ENCODE measurements around the gene GORASP1.

The GORASP1 gene

DNA sequence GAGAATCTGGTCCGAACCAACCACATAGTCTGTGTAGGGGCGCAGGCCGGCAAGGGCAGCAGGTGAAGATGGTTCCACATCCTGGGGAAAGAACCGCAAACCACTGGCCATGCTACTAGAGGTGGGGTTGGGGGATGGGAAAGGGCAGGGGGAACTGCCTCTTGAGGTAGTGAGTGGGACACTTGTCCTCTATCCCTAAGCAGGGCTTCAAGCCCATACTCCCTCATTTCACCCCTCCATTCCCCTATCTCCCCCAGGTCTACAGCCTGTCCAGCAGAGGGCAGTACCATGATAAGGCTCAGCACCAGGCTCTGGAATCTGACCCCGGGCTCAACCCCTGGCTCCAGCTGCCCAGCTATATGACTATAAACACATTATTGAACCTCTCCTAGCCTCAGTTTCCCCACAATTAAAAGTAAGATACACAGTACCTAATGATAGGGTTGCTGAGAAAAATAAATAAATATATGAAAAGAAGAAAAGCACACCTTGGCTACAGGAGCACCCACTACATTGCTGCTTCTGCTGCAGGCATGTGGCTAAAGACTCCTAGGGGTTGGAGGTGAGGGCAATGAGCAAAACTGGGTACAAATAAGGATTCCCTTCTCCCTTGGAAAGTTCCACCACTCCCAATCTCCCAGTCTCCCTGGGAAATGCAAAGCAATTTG lies 6.3 kb downstream of the GORASP1 start:
- peak; percentile 1 for DNase-seq

DNA sequence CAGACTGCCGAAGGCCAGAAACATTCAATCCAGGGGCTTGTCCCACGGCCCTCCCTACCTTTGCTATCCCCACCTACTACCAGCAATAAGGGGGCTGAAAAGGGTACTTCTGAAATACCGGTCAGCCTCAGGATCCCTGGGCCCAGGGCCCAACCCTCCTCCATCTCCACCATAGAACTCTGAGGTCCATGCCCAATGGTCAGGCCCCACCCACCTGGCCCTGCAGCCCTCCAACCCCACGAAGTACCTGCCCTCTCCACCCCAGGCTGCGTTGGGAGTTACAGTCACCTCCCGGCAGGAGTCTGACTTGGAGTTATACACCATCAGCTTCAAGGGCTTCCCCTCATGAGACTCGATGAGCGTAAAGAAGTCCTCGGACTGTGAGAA lies 6.9 kb downstream of the GORASP1 start:
- DNase-seq, result no peak

DNA sequence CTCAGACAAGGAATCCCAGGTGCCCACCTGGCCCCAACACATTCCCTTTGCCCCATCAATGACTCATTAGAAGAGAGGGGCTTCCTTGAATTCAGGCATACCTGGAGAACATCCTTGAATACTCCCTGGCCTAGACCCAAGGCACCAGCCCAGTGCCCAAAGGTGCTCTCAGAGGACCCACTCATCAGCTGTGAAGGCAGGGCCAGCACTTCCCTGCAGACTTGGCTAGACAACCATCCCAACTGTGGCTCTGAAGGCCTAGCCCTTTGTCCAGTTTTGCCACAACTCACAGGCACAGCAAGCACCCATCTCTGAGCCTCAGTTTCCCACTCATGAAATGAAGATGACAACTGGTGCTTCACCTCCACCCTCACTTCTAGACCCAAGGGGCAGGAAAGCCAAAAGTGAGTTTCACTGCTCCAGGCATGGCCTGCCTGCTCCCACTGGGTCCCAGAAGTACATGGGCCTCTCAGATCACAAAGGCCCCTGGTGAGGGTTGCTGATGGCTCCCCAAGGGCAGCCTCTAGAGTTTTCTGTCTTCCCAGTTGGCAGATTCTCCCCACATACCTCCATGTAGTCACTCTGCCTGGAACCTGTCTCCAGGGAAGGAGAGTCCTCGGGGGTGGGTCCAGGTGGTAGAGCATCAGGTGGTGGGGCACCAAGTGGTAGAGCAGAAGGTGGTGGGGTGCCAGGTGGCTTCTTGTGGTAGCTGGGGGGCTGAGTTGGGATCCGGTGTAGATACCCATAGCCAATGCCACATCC lies 7.5 kb downstream of the GORASP1 start:
- no peak for DNase-seq

DNA sequence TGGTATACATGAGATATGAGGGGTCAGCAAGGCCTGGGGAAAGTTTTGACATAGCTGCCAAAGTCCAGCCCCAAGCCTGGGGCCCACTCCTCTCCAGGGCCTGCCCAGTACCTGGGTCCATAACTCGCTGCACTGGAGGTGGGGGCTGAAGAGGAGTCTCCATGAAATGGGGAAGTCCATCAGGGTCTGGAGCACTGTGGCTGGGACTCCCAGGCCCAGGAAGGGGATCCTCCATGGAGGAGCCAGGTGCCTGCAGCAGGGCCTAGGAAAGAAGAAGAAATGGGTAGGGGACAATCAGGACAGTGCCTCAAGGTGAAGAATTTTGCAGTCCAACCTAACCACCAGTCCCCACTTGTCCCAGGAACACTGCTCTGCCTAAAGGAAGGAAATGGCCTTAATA lies 8.2 kb downstream of the GORASP1 start:
- no peak for DNase-seq

DNA sequence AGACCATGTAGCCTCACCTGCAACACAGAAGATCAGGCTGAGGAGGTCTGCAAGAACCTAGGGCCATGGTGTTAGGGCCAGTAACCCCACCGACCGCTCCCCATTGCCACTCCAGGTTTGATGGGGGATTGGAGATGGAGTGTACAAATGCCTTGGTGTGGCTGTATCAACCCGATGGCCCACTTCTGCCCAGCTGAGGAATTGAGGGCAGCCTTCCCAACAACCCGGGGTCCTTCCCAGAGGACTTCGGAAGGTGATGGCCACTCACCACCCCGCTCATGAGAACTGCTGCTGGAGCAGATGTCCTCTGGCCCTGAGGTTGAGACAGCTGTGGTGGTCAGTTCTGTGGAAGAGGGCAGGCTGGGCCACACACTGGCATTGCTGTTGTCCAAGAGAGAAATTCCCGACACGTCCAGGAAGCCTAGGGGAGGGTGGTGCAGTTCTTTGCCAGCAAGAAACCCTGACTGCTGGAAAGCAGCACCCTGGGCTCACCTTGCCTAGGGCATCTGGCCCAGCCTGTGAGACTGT lies 8.9 kb downstream of the GORASP1 start:
- DNase-seq, result no peak

DNA sequence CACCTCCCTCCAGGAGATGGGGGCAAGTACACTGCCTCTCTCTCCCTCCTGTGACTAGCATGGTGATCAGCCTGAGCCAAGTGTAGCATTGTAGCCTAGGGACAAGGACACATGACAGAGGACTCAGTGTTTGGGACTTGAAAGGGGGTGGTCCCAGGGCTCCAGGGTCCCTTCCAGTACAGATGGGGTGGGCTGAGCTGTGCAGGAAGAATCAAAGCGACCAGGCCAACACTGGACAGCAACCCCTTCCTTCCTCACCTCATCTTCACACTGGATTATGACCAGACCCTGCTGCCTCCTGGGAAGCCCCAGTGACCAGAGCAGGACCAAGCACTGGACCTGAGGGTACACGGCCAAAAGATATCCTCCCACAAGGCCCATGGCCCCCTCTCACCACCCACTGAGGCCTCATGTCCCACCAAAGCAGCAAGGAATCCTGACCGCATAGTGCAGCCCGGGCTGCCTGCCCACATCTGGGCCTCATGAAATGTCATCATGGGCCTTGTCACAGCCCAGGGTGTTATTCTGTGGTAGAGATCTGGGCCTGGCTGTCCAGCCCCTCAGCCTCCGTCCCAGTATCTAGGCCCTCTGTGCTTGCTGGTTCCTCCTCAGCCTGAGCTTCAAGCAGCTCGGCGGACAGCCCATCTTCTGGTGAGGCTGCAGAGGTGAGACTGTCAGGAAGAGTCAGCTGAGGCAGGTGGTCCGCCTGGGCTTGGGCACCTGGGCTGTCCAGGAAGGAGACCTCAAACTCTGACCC lies 9.5 kb downstream of the GORASP1 start:
- DNase-seq, result no peak

DNA sequence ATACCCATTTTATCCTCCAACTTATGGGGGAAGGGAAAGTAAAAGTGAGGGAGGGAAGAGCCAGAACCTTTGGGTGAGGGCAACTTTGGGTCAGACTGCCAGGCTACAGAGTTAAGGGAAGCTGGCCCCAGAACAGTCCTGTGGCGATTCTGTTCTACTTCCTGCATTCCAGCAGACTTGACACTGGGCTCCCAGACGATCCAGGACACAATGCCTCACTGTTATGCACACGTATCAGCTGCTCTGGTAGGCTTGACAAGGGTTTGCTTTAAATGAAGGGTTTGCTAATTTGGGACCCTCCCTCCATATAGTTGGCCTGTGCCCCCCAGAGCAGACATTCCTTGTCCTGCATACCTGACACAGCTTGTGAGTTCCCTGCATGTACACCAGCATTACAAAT lies 10.7 kb downstream of the GORASP1 start:
- no peak for DNase-seq

DNA sequence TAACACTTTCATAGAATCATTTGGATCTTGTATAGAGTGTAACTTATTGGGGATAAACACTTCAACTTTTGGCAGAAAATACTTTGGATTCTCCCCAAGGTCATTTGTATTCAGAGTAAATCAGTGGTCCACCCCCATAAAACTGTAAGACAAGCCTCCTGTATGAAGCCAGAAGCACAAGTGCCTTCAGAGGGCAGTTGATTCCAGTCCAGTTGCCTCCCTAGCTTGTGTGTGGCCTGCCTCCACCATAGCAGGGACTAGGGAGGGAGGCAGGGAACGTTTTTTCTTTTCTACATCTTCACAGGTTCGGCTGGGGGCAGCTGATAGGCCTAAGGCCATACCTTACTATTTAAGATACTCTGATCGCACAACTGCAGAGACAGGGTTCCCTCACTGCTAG lies 11.6 kb downstream of the GORASP1 start:
- DNase-seq, result no peak

DNA sequence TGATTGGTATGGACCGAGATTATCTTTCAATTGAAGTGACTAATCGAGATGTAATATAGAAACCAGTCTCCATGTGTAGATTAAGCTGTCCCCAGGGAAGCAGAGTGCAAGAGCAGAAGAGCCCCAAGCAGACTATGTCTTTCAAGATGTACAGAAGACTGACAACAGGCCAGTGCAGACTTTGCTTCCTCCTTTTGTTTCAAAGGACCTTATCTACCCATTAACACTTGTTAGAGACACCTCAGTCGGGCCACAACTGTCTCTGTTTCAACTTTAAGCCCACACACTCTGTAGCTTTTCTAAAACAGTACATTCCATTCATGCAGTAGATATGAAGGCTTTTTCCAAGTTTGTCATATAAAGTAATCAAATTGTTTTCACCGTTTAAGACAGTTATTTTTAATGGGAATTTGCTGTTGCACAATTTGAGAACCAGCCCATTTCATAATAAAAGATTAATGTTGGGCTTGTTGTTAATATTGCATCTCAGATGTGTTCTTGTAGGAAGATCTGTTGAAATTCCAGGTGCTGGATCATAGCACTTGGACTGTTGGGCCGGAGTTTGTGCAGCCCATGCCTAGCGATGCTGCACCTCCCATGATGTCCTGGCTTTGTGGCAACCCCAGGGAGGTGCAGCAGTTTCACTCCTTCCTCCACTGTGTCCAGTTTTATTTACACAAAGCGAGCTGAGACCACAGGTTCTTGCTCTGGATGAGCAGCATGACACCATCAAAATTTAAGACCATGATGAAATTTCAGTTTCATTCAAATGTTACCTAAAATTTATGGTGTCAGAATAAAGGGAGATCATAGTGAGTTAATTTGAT lies 12.4 kb downstream of the GORASP1 start:
- no peak for DNase-seq

DNA sequence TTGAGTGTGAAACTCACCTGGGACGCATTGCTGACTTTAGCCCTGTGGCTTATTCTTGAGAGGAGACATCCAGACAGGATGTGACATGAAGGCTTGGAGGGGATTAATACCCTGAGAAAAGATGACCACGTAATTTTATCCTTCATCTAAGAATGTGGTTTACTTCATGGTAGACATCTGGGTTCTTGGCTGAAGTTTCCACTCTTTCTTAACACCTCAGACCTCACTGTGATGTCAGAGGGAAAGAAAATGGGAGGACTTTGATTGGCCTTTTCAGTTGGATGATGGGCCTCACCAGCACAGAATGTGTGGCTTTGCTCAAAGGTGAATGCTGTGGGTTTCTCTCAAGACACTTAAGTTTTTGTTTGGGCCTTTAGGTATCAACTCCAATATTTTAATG lies 16.5 kb downstream of the GORASP1 start:
- no peak for DNase-seq

DNA sequence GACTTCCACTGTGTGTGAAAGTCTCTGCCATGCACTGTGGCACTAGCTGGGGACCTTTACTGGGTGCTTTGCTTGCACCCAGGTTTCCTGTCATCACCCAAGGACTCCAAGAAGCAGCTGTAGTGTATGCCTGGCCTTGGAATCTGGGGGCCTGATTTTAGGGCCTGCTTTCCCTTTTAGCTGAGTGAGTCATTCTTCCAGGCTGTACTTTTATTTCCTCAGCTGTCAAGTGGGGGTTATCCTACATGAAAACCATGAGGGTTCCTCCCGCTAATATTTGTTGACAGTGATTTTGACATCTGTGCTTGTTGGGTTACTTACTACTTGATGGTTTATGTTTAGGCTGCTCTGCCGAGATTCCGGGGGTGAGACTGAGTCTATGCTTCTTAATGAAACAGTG lies 18.5 kb downstream of the GORASP1 start:
- DNase-seq, result no peak

DNA sequence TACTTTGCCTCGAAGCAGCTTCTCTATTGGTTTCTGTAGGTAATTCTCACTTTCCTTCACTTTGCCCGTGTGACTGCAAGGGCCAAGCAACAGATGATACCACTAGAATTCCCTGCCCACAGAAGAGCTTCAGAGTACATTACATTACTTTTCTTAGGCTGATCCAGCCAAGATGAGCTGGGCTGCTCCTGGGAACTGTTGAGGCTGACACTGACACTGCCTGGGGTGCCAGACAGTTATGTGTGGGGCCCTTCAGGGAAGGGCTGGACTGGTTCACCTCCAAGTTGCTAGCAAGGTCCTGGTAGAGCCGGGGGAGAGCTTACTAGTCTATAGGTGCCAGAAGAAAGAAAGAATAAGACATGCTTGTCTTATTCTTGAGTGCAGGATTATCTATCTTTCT lies 19.0 kb downstream of the GORASP1 start:
- no peak for DNase-seq

DNA sequence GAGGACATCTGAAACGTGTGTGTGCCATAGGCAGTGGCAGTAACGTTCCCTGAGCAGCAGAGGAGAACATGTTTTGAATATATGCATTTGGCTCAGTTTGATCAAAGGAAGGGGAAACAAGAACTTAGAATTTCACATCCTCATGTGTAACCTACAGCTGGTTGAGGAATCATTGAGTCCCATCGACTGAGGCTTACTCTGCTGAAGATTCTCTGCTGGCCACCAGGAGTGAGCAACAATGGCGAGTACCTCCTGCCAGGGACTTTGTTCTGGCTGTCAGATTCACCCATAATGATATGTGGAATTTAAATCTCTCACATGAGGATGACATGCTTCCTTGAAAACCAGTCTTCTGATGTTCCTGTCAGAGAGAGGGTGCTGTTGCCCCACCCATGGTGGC lies 21.3 kb downstream of the GORASP1 start:
- DNase-seq, result no peak

DNA sequence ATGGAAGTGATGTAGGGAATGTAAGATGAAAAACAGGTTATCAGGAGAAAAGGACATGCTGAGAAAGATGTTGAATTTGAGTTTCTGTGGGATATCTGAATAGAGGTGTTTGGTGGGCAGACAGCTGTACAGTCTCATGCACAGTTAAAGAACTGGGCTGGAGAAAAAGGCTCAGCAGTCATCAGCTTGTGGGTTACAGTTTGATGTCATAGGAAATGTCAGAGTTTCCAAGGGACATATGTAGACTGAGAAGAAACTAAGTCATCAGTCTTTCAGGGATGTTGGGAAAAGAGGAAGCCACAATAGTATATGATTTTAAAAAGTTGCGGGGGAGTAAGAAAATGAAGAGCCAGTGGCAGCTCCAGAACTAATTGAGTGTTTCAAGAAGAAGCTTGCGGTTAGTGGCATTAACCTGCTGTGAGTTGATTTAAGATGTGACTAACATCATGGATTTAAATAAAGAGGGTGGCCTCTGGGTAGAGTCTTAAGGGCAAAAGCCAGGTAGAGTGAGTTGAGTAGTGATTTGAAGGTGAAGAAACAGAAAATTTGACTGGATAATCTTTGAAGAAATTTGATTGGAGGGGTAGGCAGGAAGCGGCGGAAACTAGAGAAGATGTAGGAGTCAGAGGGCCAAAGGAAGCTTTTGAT lies 24.6 kb downstream of the GORASP1 start:
- no peak for DNase-seq

DNA sequence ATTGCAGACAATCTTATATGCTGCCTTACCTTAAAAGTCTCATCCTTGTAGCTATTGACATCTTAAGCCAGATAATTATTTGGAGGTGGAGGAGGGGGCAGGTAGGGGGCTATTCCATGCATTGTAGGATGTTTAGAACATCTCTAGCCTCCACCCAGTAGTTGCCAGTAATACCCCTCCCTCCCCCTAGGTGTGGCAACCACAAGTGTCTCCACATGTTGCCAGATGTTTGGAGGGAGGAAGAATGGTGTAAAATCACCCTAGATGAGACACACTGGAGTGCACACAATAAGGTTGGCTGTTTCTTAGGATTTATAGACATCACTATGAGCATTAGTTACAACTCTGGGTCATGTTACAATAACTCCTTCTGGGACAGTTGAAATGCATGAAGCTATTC lies 27.4 kb downstream of the GORASP1 start:
- DNase-seq, result no peak

DNA sequence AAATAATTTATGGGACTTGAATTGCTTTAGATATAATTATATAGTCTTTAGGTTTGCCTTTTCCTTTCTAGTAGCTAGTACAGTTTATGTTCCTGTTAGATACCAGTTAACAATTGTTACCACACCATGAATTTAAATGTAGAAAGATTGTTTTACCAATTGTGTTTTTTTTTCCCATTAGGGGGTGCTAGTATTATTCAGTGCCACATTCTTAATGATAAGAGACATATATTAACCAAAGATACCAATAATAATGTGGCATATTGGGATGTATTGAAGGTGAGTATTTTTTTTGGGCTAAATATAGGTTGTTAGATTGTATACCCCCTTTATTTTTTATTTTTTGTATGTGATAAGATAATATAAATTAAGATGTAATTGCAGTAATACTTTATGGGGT lies 27.9 kb downstream of the GORASP1 start:
- no peak for DNase-seq

DNA sequence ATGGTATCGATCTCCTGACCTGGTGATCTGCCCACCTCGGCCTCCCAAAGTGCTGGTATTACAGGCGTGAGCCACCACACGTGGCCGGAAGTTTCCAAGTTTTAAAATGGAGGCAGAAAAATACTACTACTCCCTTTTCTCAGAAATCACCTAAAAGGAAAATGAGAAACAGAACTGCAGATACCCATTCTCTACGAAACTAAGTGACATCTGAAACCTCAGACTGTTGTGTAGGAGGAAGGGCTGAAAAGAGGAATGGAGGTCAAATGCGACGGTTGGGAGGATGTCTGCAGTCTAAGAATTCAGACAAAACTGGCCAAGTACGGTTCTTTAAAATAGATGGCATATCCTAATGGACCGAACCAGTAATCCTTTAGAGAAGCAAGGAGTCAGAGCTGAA lies 31.5 kb downstream of the GORASP1 start:
- no peak for DNase-seq

DNA sequence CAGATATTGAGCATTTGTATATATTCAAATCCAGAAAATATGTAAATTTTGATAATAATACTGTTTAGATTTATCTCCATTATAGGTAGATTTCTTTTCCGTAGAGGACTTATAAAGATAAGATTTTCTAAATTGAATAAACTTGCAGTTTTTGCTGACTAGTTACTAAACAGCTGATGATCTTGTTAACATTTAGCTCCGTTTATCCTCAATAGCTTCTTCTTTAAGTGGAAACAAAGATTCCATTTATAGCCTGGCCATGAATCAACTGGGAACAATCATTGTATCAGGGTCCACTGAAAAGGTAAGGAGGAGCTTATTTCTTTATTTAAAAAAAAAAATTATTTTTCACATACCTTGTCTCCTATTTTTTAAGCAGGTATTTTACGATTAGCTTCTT lies 38.9 kb downstream of the GORASP1 start:
- no peak for DNase-seq

DNA sequence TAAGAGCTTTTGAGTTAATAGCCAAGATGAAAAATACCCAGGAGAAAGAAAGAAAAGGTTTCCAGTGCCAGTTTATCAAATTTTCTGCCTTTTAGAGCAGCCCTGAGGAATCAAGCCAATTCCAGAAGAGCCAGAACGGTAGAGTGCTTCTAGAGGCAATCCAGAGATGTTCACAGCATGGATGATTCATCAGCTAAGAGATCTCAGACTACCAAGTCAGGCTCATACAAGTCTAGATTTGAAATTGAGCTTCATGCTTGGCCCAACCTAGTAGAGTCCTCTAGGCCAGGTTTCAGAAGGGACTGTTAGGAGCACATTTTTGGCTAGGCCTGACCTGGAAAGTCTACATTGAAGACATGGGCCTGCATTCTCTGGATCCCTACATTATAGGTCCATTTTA lies 40.1 kb downstream of the GORASP1 start:
- no peak for DNase-seq

DNA sequence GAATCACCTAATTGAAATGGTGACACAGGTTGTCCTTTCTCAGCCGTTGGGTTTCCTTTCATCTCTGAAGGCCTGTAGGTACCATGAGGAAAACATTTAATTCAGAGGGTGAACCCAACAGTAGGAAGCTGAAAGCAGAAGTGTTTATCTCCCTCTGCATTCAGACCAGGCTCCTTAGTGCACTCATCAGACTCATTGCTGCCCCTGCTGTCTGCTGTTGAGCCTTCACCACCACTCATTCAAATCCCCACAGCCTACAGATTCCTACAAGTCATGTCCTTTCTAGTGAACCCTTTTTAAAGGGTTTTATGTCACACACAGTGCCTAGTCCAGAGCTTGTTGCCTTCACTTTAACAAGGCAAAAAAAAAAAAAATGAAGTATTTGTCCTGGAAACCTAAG lies 42.2 kb downstream of the GORASP1 start:
- no peak for DNase-seq

DNA sequence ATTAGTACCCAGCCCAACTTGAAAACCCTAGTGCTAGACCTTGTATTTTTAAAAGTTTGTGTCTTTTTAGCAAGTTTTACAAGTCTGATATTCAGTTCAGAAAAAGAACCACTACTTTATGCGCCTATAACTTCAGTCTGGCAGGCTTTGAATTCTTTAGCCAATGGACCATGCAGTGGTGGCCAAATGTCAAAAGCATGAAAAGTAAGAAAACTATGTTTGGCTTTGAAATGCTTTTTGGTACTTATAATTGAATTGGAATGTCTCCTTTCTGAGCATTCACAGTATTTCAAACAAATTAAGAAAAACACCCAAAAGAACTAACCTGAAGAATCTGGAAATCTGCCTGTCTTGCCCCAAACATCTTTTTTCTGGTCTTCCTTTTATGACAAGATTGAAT lies 42.8 kb downstream of the GORASP1 start:
- no peak for DNase-seq

DNA sequence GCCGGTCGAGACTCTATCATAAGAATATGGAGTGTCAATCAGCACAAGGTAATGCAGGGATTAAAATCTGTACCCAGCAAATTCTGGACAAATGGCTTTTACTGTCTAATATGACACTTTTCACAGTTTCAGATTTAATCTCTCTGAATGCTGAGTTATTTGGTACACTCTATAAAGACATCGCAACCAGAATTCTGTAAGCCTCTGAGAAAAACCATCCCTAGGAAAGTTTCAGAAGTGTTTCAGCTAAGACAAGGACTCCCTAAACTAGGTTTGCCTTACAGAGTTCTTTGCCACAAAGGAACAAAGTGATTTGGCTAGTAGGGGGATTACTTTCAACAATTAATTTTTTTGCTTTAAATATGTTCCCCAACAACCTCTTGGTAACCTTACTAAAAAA lies 44.3 kb downstream of the GORASP1 start:
- DNase-seq, result no peak

DNA sequence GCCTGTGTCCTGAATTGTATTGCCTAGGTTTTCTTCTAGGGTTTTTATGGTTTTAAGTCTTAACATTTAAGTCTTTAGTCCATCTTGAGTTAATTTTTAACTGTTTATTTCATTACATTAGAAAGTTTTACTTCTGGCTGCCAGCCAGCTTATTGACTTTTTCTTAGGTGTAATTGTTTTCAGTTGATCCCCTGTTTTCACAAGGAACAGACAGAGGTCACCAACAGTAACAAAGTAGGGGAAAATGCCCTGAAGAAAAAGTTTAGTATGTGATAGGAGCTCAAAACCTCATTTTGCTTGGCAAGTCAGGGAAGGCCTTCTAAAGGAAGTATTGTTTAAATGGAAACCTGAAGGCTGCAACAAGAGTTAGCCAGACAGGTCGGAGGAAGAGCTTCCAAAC lies 45.2 kb downstream of the GORASP1 start:
- DNase-seq, result no peak
